Neural cell (in vitro differentiated cells): Measurements from ENCODE around the gene RPL26. TPM values are rescaled to one million over a fixed set of nuclear protein-coding genes. Genes with fewer than 3 reads are reported as not detected.

Experiments
- H2AFZ ChIP-seq: fragments of 200-600, 300-800 bp; sonication (generic), shearing (Covaris generic); 2 replicates; pipeline ENCODE4 v1.6.0; 2014; ENCODE audit warnings: low read depth, mild to moderate bottlenecking, antibody characterized with exemption, low read length, moderate library complexity
- H3F3A ChIP-seq: fragments of 200-600 bp; shearing (Covaris generic); 2 replicates; pipeline ENCODE4 v1.6.1; 2016; ENCODE audit warnings: mild to moderate bottlenecking, moderate library complexity, mixed read lengths, antibody characterized with exemption, low read length; ENCODE audit not compliant: insufficient read depth, poor library complexity, severe bottlenecking
- H3K27ac ChIP-seq: fragments of 200-600, 300-800 bp; sonication (generic), shearing (Covaris generic); 2 replicates; pipeline ENCODE4 v1.5.1; 2014; ENCODE audit warnings: mild to moderate bottlenecking, low read length, moderate library complexity
- H3K27me3 ChIP-seq: fragments of 300-800, 200-600 bp; sonication (generic), shearing (Covaris generic); 2 replicates; pipeline ENCODE4 v1.6.0; 2014; ENCODE audit warnings: mild to moderate bottlenecking, low read depth, low read length, moderate library complexity; ENCODE audit not compliant: insufficient read depth
- H3K36me3 ChIP-seq: fragments of 300-800, 200-600 bp; sonication (generic), shearing (Covaris generic); 2 replicates; pipeline ENCODE4 v1.5.1; 2014; ENCODE audit warnings: mild to moderate bottlenecking, antibody characterized with exemption, low read length, moderate library complexity; ENCODE audit not compliant: insufficient read depth
- H3K4me2 ChIP-seq: fragments of 300-800, 200-600 bp; sonication (generic), shearing (Covaris generic); 2 replicates; pipeline ENCODE4 v1.6.0; 2014; ENCODE audit warnings: mild to moderate bottlenecking, low read length
- H3K4me3 ChIP-seq: fragments of 300-800, 200-600 bp; sonication (generic), shearing (Covaris generic); 2 replicates; pipeline ENCODE4 v1.5.1; 2014; ENCODE audit warnings: mild to moderate bottlenecking, low read length, moderate library complexity
- H3K79me2 ChIP-seq: fragments of 200-600 bp; shearing (Covaris generic); replicated peaks from 2 replicates; pipeline ENCODE4 v1.6.0; 2014; ENCODE audit warnings: mild to moderate bottlenecking, low read length, moderate library complexity; ENCODE audit not compliant: insufficient read depth
- H3K9ac ChIP-seq: fragments of 300-800, 200-600 bp; sonication (generic), shearing (Covaris generic); 2 replicates; pipeline ENCODE4 v1.6.1; 2016; ENCODE audit warnings: mild to moderate bottlenecking, low read length, mixed read lengths
- H3K9me2 ChIP-seq: fragments of 200-600 bp; shearing (Covaris generic); 2 replicates; pipeline ENCODE4 v1.6.1; 2016; ENCODE audit warnings: mild to moderate bottlenecking, low read length, mixed read lengths; ENCODE audit not compliant: insufficient read depth
- H3K9me3 ChIP-seq: fragments of 200-600, 300-800 bp; sonication (generic), shearing (Covaris generic); 2 replicates; pipeline ENCODE4 v1.6.1; 2016; ENCODE audit warnings: mild to moderate bottlenecking, mixed run types, low read length, moderate library complexity, mixed read lengths
- H4K20me1 ChIP-seq: fragments of 200-600 bp; shearing (Covaris generic); 2 replicates; pipeline ENCODE4 v1.6.1; 2016; ENCODE audit warnings: mild to moderate bottlenecking, mixed run types; ENCODE audit not compliant: insufficient read depth
- CTCF ChIP-seq: fragments of 450-650 bp; IDR thresholded peaks from 2 replicates; pipeline ENCODE4 v1.5.1; 2014; ENCODE audit warnings: antibody characterized with exemption, mild to moderate bottlenecking, moderate library complexity; ENCODE audit not compliant: poor library complexity, severe bottlenecking
- EP300 ChIP-seq: fragments of 450-650 bp; conservative IDR thresholded peaks from 2 replicates; pipeline ENCODE4 v1.6.1; 2014; ENCODE audit warnings: antibody characterized with exemption, mild to moderate bottlenecking, moderate library complexity; ENCODE audit not compliant: poor library complexity, severe bottlenecking
- EZH2 ChIP-seq: fragments of 200-600, 300-800 bp; shearing (Covaris generic), sonication (generic); IDR thresholded peaks from 2 replicates; pipeline ENCODE4 v1.6.1; 2014; ENCODE audit warnings: antibody characterized with exemption, low read length, borderline replicate concordance, mild to moderate bottlenecking; ENCODE audit not compliant: insufficient read depth, poor library complexity, severe bottlenecking
- MXI1 ChIP-seq: fragments of 450-650 bp; conservative IDR thresholded peaks from 2 replicates; pipeline ENCODE4 v1.6.1; 2014; ENCODE audit warnings: antibody characterized with exemption, mild to moderate bottlenecking; ENCODE audit not compliant: poor library complexity, severe bottlenecking
- POLR2AphosphoS5 ChIP-seq: IDR thresholded peaks from 2 replicates; pipeline ENCODE4 v1.6.1; 2012
- RAD21 ChIP-seq: fragments of 450-650 bp; conservative IDR thresholded peaks from 2 replicates; pipeline ENCODE4 v1.6.1; 2014; ENCODE audit warnings: antibody characterized with exemption, mild to moderate bottlenecking, moderate library complexity
- REST ChIP-seq: IDR thresholded peaks from 2 replicates; pipeline ENCODE4 v1.6.1; 2012; ENCODE audit warnings: borderline replicate concordance
- SMC3 ChIP-seq: fragments of 450-650 bp; conservative IDR thresholded peaks from 2 replicates; pipeline ENCODE4 v1.6.1; 2014; ENCODE audit warnings: antibody characterized with exemption, mild to moderate bottlenecking, moderate library complexity; ENCODE audit not compliant: poor library complexity
- TAF1 ChIP-seq: IDR thresholded peaks from 2 replicates; pipeline ENCODE4 v1.6.1; 2012; ENCODE audit warnings: low read depth
- polyA plus RNA-seq: library from polyadenylated mRNA; depleted of rRNA; stranded (reverse); fragments of >200 nt; gene quantifications from 2 replicates; pipeline ENCODE4 v1.2.3, GENCODE V29; 2014
- small RNA-seq, 3 experiments: library from RNA; depleted of rRNA; stranded (forward); fragments of <200 nt; gene quantifications; one replicate each; pipeline ENCODE3, GENCODE V24; 2012

The RPL26 gene
- polyA plus RNA-seq, 1 donor from 2014 or later: 4,061 TPM

- Histone ChIP-seq H3K9me2 (no peaks in the 10 kb centered on the region), H3K79me2 (no peaks in the 10 kb centered on the region), H3K27ac (no peak overlapping the region), H3K4me2 (no peak overlapping the region), H3K9me3 (no peaks in the 10 kb centered on the region), H3F3A (no peaks in the 10 kb centered on the region), H3K4me3 (no peak overlapping the region), H2AFZ (no peak overlapping the region), H3K9ac (no peak overlapping the region), H3K27me3 (no peaks in the 10 kb centered on the region), H3K36me3 (no peaks in the 10 kb centered on the region), H4K20me1 (no peaks in the 10 kb centered on the region)
- TF ChIP-seq MXI1 (no peak), EP300 (no peak), EZH2 (no peak)
These were observed 50.3 kb downstream of the RPL26 start for GRCh38 chr17:8332688-8333087.

GRCh38 chr17:8332128-8332527 lies 50.9 kb downstream of the RPL26 start:
- no peaks in the 10 kb centered on the region for H3K9me3 ChIP-seq
- H3K4me3 ChIP-seq: no peak overlapping the region
- peaks cover 4% of the 10 kb centered on the region for H3K27me3 ChIP-seq
- no peaks in the 10 kb centered on the region for H4K20me1 ChIP-seq
- no peak overlapping the region for H2AFZ ChIP-seq
- no peak overlapping the region for H3K27ac ChIP-seq
- TF ChIP-seq MXI1 (no peak), EZH2 (no peak), EP300 (no peak), POLR2AphosphoS5 (no peak), RAD21 (no peak), CTCF (no peak), REST (no peak), SMC3 (no peak), TAF1 (no peak)
- H3K9ac ChIP-seq: no peak overlapping the region
- no peaks in the 10 kb centered on the region for H3K36me3 ChIP-seq
- H3F3A ChIP-seq: no peaks in the 10 kb centered on the region
- no peaks in the 10 kb centered on the region for H3K79me2 ChIP-seq
- no peak overlapping the region for H3K4me2 ChIP-seq
- H3K9me2 ChIP-seq: no peaks in the 10 kb centered on the region

Small RNAs within 50 kb of the gene (small RNA-seq; reads per million reads assigned to genes)
- gene RF00265: 0 reads per million in 3 experiments

Other genes starting within 250 kb of the RPL26 start
- 1.9 and 2.0 TPM in 2 replicates for gene PER1, start 230.8 kb downstream of the RPL26 start, polyA plus RNA-seq
- gene VAMP2, start 220.2 kb downstream of the RPL26 start, polyA plus RNA-seq: 91.6 and 98.3 TPM in 2 replicates
- gene TMEM107, start 206.8 kb downstream of the RPL26 start, polyA plus RNA-seq: 23.3 and 31.7 TPM in 2 replicates
- gene BORCS6, start 193.0 kb downstream of the RPL26 start, polyA plus RNA-seq: 12.1 and 13.7 TPM in 2 replicates
- 0.84 and 4.8 TPM in 2 replicates for gene AURKB, start 172.6 kb downstream of the RPL26 start, polyA plus RNA-seq
- gene CTC1, start 135.1 kb downstream of the RPL26 start, polyA plus RNA-seq: 11.9 and 16.5 TPM in 2 replicates
- gene PFAS, start 133.9 kb downstream of the RPL26 start, polyA plus RNA-seq: 11.0 and 11.7 TPM in 2 replicates
- 20.9 and 42.5 TPM in 2 replicates for gene RANGRF, start 94.5 kb downstream of the RPL26 start, polyA plus RNA-seq
- gene SLC25A35, start 87.8 kb downstream of the RPL26 start, polyA plus RNA-seq: 0.25 TPM in 1 of 2 replicates, not detected in the other
- gene ARHGEF15, start 73.0 kb downstream of the RPL26 start, polyA plus RNA-seq: 0.10 and 0.14 TPM in 2 replicates
- gene ODF4, start 43.4 kb downstream of the RPL26 start, polyA plus RNA-seq: not detected in 2 replicates
- not detected in 2 replicates for gene RNF222, start 14.6 kb upstream of the RPL26 start, polyA plus RNA-seq
- gene NDEL1, start 52.7 kb upstream of the RPL26 start, polyA plus RNA-seq: 25.7 and 33.8 TPM in 2 replicates
- 61.1 and 79.2 TPM in 2 replicates for gene MYH10, start 247.5 kb upstream of the RPL26 start, polyA plus RNA-seq